WERI-Rb-1 (cell line): Measurements from ENCODE around the gene CFAP92.

Experiments used
- DNase-seq: peaks from one replicate; pipeline ENCODE4 v3.0.0-alpha.2; 2020
- H3K27ac ChIP-seq: fragments of 250-450 bp; sonication (Bioruptor Pico); 2 replicates; pipeline ENCODE4 v1.5.1; 2020; ENCODE audit warnings: mild to moderate bottlenecking, moderate library complexity
- H3K27me3 ChIP-seq: fragments of 250-450 bp; sonication (Bioruptor Pico); 2 replicates; pipeline ENCODE4 v1.5.1; 2021; ENCODE audit warnings: mild to moderate bottlenecking, low read depth, moderate library complexity; ENCODE audit not compliant: insufficient read depth, severe bottlenecking
- H3K36me3 ChIP-seq: fragments of 250-450 bp; sonication (Bioruptor Pico); 2 replicates; pipeline ENCODE4 v1.5.1; 2020; ENCODE audit warnings: mild to moderate bottlenecking, moderate library complexity
- H3K4me3 ChIP-seq: 2 replicates; pipeline ENCODE4 v1.5.1; 2011; ENCODE audit warnings: low read depth, mild to moderate bottlenecking, control low read depth, low read length
- H3K9me3 ChIP-seq: fragments of 250-450 bp; sonication (Bioruptor Pico); 2 replicates; pipeline ENCODE4 v1.5.1; 2021; ENCODE audit warnings: mild to moderate bottlenecking, moderate library complexity; ENCODE audit not compliant: severe bottlenecking
- TF ChIP-seq, protein P1 (sequence below): IDR thresholded peaks from 2 replicates; pipeline ENCODE4 v1.5.1; 2011; ENCODE audit warnings: low read depth, mild to moderate bottlenecking, control low read depth, inconsistent platforms, low read length

CFAP92 gene

DNA sequence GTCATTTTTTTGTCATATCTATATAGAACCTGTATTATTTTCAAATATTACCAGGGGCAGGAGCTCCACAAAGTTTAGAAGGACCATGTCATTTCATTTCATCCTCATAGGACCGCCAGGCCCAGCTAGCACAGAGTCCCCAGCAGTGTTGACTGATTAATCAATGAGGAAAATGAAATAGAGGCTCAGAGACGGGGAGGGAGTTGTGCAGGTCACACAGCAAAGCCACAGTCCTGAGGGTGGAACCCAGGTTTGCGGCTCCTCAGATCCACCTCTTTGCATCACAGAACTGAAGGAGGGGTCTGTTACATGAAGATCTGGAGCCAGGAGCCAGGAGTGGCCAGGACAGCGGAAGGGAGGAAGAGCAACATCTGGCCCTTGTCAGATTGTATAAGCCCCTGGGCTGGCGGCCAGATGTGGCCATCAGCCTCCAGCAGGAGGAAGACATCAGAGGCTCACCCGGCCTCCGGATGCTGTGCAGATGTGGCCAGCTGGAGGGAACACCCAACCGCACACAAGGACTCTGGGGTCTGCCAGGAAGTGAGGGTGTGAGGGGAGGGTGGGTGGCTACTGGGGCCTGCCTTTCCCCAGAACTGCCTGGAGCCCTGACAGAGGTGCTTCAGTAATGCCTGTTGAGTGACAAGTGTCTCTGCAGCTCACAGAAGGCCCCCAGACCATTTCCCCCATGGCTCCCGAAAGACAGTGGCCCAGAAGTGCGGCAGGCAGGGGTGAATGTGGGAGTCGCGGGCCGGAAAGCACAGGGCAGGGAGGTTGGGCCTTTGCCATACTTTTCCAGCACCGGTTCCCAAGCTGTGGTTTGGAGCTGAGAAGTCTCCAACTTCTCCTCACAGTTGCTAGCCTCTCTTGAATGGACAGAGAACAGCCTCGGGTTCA is 28.5 kb upstream of the CFAP92 start:
- DNase-seq = no peak

GRCh38 chr3:129021140-129021551 is 27.3 kb upstream of the CFAP92 start:
- Histone ChIP-seq H3K27me3 (no peaks in the 10 kb centered on the region), H3K27ac (no peak overlapping the region), H3K36me3 (no peaks in the 10 kb centered on the region), H3K4me3 (no peak overlapping the region), H3K9me3 (no peaks in the 10 kb centered on the region)
- TF ChIP-seq, protein P1, sequence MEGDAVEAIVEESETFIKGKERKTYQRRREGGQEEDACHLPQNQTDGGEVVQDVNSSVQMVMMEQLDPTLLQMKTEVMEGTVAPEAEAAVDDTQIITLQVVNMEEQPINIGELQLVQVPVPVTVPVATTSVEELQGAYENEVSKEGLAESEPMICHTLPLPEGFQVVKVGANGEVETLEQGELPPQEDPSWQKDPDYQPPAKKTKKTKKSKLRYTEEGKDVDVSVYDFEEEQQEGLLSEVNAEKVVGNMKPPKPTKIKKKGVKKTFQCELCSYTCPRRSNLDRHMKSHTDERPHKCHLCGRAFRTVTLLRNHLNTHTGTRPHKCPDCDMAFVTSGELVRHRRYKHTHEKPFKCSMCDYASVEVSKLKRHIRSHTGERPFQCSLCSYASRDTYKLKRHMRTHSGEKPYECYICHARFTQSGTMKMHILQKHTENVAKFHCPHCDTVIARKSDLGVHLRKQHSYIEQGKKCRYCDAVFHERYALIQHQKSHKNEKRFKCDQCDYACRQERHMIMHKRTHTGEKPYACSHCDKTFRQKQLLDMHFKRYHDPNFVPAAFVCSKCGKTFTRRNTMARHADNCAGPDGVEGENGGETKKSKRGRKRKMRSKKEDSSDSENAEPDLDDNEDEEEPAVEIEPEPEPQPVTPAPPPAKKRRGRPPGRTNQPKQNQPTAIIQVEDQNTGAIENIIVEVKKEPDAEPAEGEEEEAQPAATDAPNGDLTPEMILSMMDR = no peak
- DNase-seq = no peak

More for the DNA sequence above, 28.5 kb upstream of the CFAP92 start:
- Histone ChIP-seq H3K27ac (no peak overlapping the region), H3K4me3 (no peak overlapping the region), H3K27me3 (no peaks in the 10 kb centered on the region), H3K9me3 (no peaks in the 10 kb centered on the region), H3K36me3 (no peaks in the 10 kb centered on the region)
- TF ChIP-seq, protein P1 = no peak

DNA sequence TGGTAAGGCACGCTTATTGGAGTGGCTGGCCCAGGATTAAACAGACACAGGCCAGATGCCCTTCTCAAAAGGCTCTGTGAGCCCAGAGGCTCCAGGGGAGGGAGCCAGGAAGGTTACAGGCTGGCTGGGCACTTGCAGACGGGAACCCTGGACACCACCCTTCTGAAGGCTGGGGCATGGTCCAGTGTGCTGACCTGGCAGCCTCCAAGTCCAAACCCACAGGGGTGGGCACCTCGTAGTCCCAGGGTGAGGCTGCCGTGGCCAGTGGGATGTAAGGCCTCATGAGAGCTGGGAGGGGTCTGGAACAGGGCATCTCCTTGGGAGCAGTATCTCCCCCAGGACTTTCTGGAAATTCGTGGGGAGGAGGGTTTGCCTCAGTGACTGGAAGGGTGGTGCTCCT is 26.8 kb upstream of the CFAP92 start:
- Histone ChIP-seq H3K27me3 (no peaks in the 10 kb centered on the region), H3K36me3 (no peaks in the 10 kb centered on the region), H3K27ac (no peak overlapping the region), H3K9me3 (no peaks in the 10 kb centered on the region), H3K4me3 (no peak overlapping the region)
- DNase-seq = no peak
- TF ChIP-seq, protein P1 = no peak

DNA sequence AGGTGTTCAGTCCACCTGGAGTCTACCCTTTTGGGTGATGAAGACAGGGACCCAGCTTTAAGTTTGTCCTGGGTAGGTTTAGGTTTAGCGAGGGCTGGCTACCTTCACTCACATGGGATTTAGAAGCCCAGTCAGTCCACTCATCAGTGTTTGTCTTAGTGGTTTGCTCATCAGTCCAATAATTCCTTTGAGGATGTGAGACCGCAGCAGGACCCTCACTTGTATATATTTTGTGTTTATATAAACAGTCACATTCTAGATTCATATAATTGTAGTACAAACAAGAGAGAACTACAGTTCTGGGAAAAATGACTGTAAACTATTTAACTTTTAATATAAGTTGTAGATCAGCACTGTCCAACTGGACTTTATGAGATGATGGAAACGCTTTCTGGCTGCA is 25.4 kb upstream of the CFAP92 start:
- Histone ChIP-seq H3K36me3 (no peaks in the 10 kb centered on the region), H3K27ac (no peak overlapping the region), H3K9me3 (no peaks in the 10 kb centered on the region)

GRCh38 chr3:129018751-129019150 is 24.9 kb upstream of the CFAP92 start:
- Histone ChIP-seq H3K27ac (no peak overlapping the region), H3K36me3 (no peaks in the 10 kb centered on the region), H3K9me3 (no peaks in the 10 kb centered on the region), H3K27me3 (no peaks in the 10 kb centered on the region), H3K4me3 (no peak overlapping the region)
- TF ChIP-seq, protein P1 = no peak
- no peak for DNase-seq

More for the DNA sequence above, 25.4 kb upstream of the CFAP92 start:
- Histone ChIP-seq H3K4me3 (no peak overlapping the region), H3K27me3 (no peaks in the 10 kb centered on the region)
- no peak for DNase-seq
- TF ChIP-seq, protein P1 = no peak
